B cell (primary cell): ENCODE data around the gene TM2D1. TPM values are rescaled to one million over a fixed set of nuclear protein-coding genes. Genes with fewer than 3 reads are reported as not detected.

Source experiments
- ATAC-seq: fragments of 200-7000 bp; cut with Tn5 transposase; one replicate; pipeline ENCODE4 v1.10.0; 2021; ENCODE audit warnings: low read depth, mild to moderate bottlenecking, moderate number of reproducible peaks, moderate library complexity
- CTCF ChIA-PET: fragments of 350-600 bp; sonication (Branson Sonifier 250); formaldehyde crosslinking; loops from one replicate; lab custom pipeline; 2021; ENCODE audit warnings: antibody characterized with exemption, inconsistent platforms; lab: Charles Lee
- POLR2A ChIA-PET: fragments of 350-600 bp; sonication (Branson Sonifier 250); formaldehyde crosslinking; loops from one replicate; lab custom pipeline; 2021; ENCODE audit warnings: antibody characterized with exemption; lab: Charles Lee
- DNase-seq: peaks from one replicate; pipeline ENCODE4 v3.0.0; 2013
- H2AFZ ChIP-seq: 2 replicates; pipeline ENCODE4 v1.6.1; 2012; ENCODE audit warnings: mild to moderate bottlenecking, low read depth, low read length; ENCODE audit not compliant: insufficient read depth, poor library complexity, severe bottlenecking
- H3K27ac ChIP-seq, 2 donors: 1 replicate in 1 of 2; 2 replicates in 1 of 2; pipeline ENCODE4 v1.5.1; 2012 to 2013; ENCODE audit warnings: low read length in 2 of 2, mild to moderate bottlenecking in 2 of 2, moderate library complexity in 1 of 2
- H3K27me3 ChIP-seq, 4 experiments: fragments of 200-600 bp in 1 of 4; sonication (generic) in 1 of 4; replicated peaks in 1 of 4; 1 replicate in 2 of 4; 2 replicates in 2 of 4; pipeline versions ENCODE4 v1.6.1 to v1.7.0; 2013 to 2016; ENCODE audit warnings: low read length in 3 of 4, mild to moderate bottlenecking in 2 of 4, mixed read lengths in 1 of 4, moderate library complexity in 1 of 4; ENCODE audit not compliant: insufficient read depth in 4 of 4, control insufficient read depth in 3 of 4; ENCODE audit errors: control extremely low read depth in 1 of 4
- H3K36me3 ChIP-seq, 2 experiments: replicated peaks in 1 of 2; 1 replicate in 1 of 2; 2 replicates in 1 of 2; pipeline versions ENCODE4 v1.6.1 to v1.7.1; 2013; ENCODE audit warnings: low read length in 1 of 2; ENCODE audit not compliant: insufficient read depth in 2 of 2, control insufficient read depth in 1 of 2; ENCODE audit errors: control extremely low read depth in 1 of 2, extremely low read depth in 1 of 2
- H3K4me1 ChIP-seq, 2 donors: fragments of 200-600 bp in 1 of 2; sonication (generic) in 1 of 2; 1 replicate in 1 of 2; 2 replicates in 1 of 2; pipeline versions ENCODE4 v1.5.1 to v1.6.1; 2013 to 2017; ENCODE audit warnings: low read length in 2 of 2; ENCODE audit not compliant: control insufficient read depth in 2 of 2, insufficient read depth in 2 of 2
- H3K4me2 ChIP-seq: replicated peaks from 2 replicates; pipeline ENCODE3; 2012; ENCODE audit warnings: mild to moderate bottlenecking, low read depth, low read length; ENCODE audit not compliant: poor library complexity, severe bottlenecking
- H3K4me3 ChIP-seq, 5 experiments: fragments of 200-600 bp in 1 of 5; sonication (generic) in 1 of 5; 1 replicate in 3 of 5; 2 replicates in 2 of 5; pipeline versions ENCODE4 v1.5.1 to v1.7.0; 2011 to 2016; ENCODE audit warnings: low read length in 4 of 5, mild to moderate bottlenecking in 4 of 5, low read depth in 2 of 5, control low read depth in 1 of 5, moderate library complexity in 1 of 5; ENCODE audit not compliant: insufficient read depth in 1 of 5; ENCODE audit errors: control extremely low read depth in 1 of 5, extremely low read depth in 1 of 5
- H3K79me2 ChIP-seq: fragments of 200-600 bp; sonication (generic); one replicate; pipeline ENCODE4 v1.6.0; 2016; ENCODE audit warnings: low read length; ENCODE audit not compliant: control insufficient read depth, insufficient read depth
- H3K9ac ChIP-seq: fragments of 200-600 bp; sonication (generic); 2 replicates; pipeline ENCODE4 v1.6.1; 2017; ENCODE audit warnings: mild to moderate bottlenecking, low read length, moderate library complexity
- H3K9me3 ChIP-seq, 3 donors: one replicate each; pipeline versions ENCODE4 v1.6.1 to v1.7.1; 2013; ENCODE audit warnings: low read length in 2 of 3; ENCODE audit not compliant: control insufficient read depth in 2 of 3, insufficient read depth in 1 of 3; ENCODE audit errors: control extremely low read depth in 1 of 3
- H4K20me1 ChIP-seq: 2 replicates; pipeline ENCODE4 v1.6.0; 2012; ENCODE audit warnings: mild to moderate bottlenecking, low read length; ENCODE audit not compliant: insufficient read depth, control insufficient read depth, poor library complexity, severe bottlenecking
- H3K27ac Mint-ChIP-seq: one replicate; pipeline ENCODE4 v1.8.0; 2021; ENCODE audit warnings: mixed read lengths
- H3K27me3 Mint-ChIP-seq: one replicate; pipeline ENCODE4 v1.8.0; 2021; ENCODE audit warnings: mixed read lengths
- H3K4me1 Mint-ChIP-seq: one replicate; pipeline ENCODE4 v1.8.0; 2021; ENCODE audit warnings: mixed read lengths
- H3K4me3 Mint-ChIP-seq: one replicate; pipeline ENCODE4 v1.8.0; 2021; ENCODE audit warnings: mixed read lengths
- H3K9me3 Mint-ChIP-seq: one replicate; pipeline ENCODE4 v1.8.0; 2022; ENCODE audit warnings: mixed read lengths; ENCODE audit not compliant: insufficient read depth
- CTCF ChIP-seq: fragments of 200-600 bp; IDR thresholded peaks from one replicate; pipeline ENCODE4 v1.8.0; 2022; ENCODE audit warnings: antibody characterized with exemption, mild to moderate bottlenecking
- EZH2 ChIP-seq: IDR thresholded peaks from 2 replicates; pipeline ENCODE4 v1.6.1; 2012; ENCODE audit warnings: borderline replicate concordance, low read depth, mild to moderate bottlenecking, moderate library complexity, low read length; ENCODE audit not compliant: insufficient read depth, poor library complexity, severe bottlenecking
- WGBS: methylation state at CpG from one replicate; pipeline ENCODE4 v1.1.5; 2013; ENCODE audit warnings: missing lambda C conversion rate; ENCODE audit not compliant: insufficient coverage; 5-methylcytosine and 5-hydroxymethylcytosine counted together
- intact Hi-C: fragments of 100-400 bp; cut with micrococcal nuclease; formaldehyde crosslinking; loops from one replicate; pipeline ENCODE4 v1.10.0; 2022
- polyA plus RNA-seq: library from polyadenylated mRNA; depleted of rRNA; stranded (reverse); fragments of >200 nt; gene quantifications from 2 replicates; pipeline ENCODE4 v1.2.3, GENCODE V29; 2012
- total RNA-seq, 2 donors: library from RNA; stranded (reverse); fragments of 120-200 nt in 1 of 2; gene quantifications; 1 replicate in 1 of 2; 2 replicates in 1 of 2; pipeline versions ENCODE4 v1.2.3 to v1.2.4, GENCODE V29; 2013 to 2022

The TM2D1 gene
- total and polyA plus RNA-seq, 2 donors (not counting 1 experiment from before 2014, with no cell fraction given): 30.8 to 53.3 TPM

DNA sequence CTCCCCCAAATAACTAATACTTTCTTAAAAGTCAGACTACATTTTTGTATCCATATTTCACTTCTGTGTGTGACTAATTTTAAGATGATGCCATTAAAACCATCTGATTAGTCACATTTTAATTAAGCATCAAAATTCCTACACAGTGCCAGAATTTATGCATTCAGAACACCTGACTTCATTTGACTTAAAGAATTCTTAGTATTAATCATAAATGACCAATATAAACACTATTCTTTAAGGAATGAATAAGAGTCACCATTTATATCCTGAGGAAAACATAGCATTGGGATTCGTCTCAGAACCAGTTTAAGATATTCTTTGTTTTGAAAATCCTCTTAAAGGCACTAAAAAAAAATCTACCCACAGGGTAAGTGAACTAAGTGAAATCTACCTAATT lies 37.0 kb downstream of the TM2D1 start:
- Mint-ChIP-seq H3K27ac (no peak overlapping the region), H3K4me3 (no peak overlapping the region), H3K4me1 (no peaks in the 10 kb centered on the region), H3K27me3 (no peaks in the 10 kb centered on the region), H3K9me3 (no peaks in the 10 kb centered on the region)
- DNase-seq (no peak), ATAC-seq (no peak)
- ChIA-PET CTCF (no interaction called here), POLR2A (no interaction called here)
- Histone ChIP-seq H4K20me1 (no peaks in the 10 kb centered on the region), H2AFZ (no peak overlapping the region), H3K9me3 (no peaks in the 10 kb centered on the region), H3K36me3 (peaks cover 3 to 21% of the 10 kb centered on the region in 2 experiments), H3K9ac (no peak overlapping the region), H3K4me2 (no peak overlapping the region), H3K4me1 (no peaks in the 10 kb centered on the region), H3K27me3 (no peaks in the 10 kb centered on the region), H3K79me2 (no peaks in the 10 kb centered on the region), H3K4me3 (no peak overlapping the region), H3K27ac (no peak overlapping the region)
- no CpG with 5 or more reads among the region's 1 CpG for WGBS
- intact Hi-C loops: no loop called here
- TF ChIP-seq CTCF: no peak
- TF ChIP-seq EZH2: no peak

GRCh38 chr1:61682891-61683290 lies 42.0 kb downstream of the TM2D1 start:
- H3K9me3 Mint-ChIP-seq: no peaks in the 10 kb centered on the region
- ChIA-PET POLR2A (no interaction called here), CTCF (interaction anchor here (0.6 kb wide), 1 partner anchor 25 kb away, joined by 3 read pairs; no protein-coding TSS in a partner anchor)
- no peak overlapping the region for H3K4me2 ChIP-seq
- no peaks in the 10 kb centered on the region for H3K27me3 Mint-ChIP-seq
- intact Hi-C loops: no loop called here
- WGBS: no CpG with 5 or more reads among the region's 3 CpGs
- TF ChIP-seq CTCF: no peak
- TF ChIP-seq EZH2: no peak
- no peaks in the 10 kb centered on the region for H3K9me3 ChIP-seq
- H3K4me1 ChIP-seq: no peaks in the 10 kb centered on the region
- H3K27ac ChIP-seq: no peak overlapping the region
- H3K79me2 ChIP-seq: no peaks in the 10 kb centered on the region
- H3K27ac Mint-ChIP-seq: no peak overlapping the region
- ATAC-seq: no peak
- H4K20me1 ChIP-seq: no peaks in the 10 kb centered on the region
- H3K27me3 ChIP-seq: no peaks in the 10 kb centered on the region
- H3K4me3 ChIP-seq: no peak overlapping the region
- no peak overlapping the region for H3K4me3 Mint-ChIP-seq
- peaks cover 9 to 22% of the 10 kb centered on the region in 2 experiments for H3K36me3 ChIP-seq
- DNase-seq: no peak
- H2AFZ ChIP-seq: no peak overlapping the region
- H3K4me1 Mint-ChIP-seq: no peaks in the 10 kb centered on the region
- H3K9ac ChIP-seq: no peak overlapping the region
